ENCODE data around the gene KRT36. TPM values are rescaled to one million over a fixed set of nuclear protein-coding genes. Genes with fewer than 3 reads are reported as not detected.
A peak's percentile ranks its signal among the peaks of the same experiment; 100 is the strongest.

The KRT36 gene
- total RNA-seq, 1 donor from 2014 or later: not detected

GRCh38 chr17:41522301-41523224 is 32.9 kb upstream of the KRT36 start:
- DNase-seq (ENCODE audit: low read depth in 2 of 2): no peak

DNA sequence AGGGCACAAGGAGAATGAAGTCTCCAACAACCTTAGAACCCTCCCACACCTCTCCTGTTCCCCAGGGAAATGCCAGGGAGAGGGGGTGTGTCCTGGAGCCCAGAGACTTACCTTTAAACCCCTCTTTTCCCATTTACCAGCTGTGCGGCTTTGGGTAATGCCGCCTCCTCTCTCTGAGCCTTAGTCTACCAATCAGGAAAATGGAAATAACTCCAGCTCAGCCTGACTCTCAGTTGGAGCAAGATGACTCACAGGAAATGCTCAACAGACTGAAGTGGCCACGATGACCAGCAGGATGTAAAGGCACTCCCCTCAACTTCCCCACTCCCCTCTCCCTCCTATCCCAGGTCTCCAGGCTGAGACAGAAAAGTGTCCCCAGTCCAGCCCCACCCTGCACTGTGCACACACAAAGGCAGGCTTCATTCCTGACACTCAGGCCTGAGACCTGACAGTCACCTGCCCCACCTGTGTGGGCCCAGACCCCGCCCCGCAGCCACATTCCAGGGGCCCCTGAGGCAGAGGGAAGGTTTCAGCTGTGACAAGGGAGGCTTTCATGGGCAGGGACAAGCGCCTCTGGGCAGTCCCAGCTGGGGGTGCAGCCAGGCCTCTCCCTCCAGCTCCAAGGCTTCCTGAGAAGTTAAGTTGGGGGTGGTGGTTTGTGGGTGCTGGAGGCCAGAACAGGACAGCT is 32.0 kb upstream of the KRT36 start:
- DNase-seq (ENCODE audit: low read depth in 2 of 2): peak; percentile 64 to 88

- no peak for DNase-seq (ENCODE audit: low read depth in 2 of 2)
Measured at GRCh38 chr17:41520821-41521521, 31.3 kb upstream of the KRT36 start.

DNA sequence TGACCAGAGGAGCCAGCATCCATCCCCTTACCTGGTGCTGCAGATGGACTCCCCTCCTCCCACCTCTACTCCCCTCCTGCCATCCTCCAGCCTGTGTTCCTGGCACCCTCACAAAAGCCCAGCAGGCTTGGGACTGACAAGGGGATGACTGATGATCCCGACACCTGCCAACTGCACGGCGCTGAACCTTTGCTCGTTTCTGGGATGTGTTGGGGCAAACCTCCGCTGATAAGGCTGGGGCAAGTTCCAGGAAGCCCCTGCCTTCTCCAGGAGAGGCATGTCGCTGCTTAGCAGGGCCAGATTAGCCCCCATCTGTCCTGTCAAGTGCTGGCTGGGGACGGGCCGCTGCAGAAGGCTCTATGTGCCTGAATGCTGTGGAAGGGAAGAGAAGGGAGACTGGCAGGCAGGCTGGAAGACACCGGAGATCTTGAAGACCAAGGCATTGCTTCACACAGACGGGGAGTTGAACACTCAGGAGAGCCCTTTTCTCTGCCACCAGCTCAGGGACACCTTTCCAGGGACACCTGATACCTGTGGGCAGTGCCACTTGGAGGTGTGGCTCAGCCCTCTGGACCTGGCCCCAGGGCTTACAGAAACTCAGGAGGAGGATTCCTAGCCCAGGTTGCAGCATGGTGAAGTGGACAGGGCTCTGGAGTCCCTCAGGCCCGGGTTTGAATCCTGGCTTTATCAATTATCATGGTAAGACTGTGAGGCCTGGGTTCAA is 30.0 kb upstream of the KRT36 start:
- no peak for DNase-seq (ENCODE audit: low read depth in 2 of 2)

DNA sequence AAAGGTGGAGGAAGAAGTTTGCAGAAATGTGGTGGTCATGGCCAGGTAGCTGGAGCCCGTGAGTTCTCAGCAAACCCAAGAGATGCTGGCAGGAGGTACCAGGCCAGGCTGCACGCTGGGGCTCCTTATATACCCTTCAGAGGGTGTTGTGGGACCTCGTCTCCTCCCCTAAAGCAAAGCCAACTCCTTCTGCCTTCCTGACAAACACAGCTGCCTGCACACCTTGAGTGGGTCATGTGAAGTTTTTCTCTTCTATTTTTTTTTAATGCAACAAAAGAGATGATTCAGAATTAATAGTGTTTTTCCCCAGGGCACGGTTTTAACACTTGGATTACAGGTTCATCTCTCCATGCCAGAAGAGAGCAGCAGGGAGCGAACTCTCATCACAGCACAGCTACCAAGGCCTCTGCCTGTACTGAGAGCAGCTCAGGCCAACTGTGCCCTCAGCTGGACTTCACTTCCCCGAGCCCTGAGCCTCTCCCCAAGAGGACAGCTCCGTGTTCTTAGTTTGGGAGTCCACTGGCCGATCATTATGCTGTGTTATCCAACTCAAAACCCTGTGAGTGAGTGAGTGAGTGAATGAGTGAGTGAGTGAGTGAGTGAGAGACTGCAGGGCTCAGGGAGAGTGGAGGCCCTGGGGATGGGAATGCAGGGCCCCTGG is 29.2 kb upstream of the KRT36 start, which contains the start of gene KRT15:
Gene KRT15, minus strand, starts transcription at position 102 of the 661 bp plus-strand sequence. Its CDS starts 63 bp downstream, at position 39.
- DNase-seq (ENCODE audit: low read depth in 2 of 2): no peak

DNA sequence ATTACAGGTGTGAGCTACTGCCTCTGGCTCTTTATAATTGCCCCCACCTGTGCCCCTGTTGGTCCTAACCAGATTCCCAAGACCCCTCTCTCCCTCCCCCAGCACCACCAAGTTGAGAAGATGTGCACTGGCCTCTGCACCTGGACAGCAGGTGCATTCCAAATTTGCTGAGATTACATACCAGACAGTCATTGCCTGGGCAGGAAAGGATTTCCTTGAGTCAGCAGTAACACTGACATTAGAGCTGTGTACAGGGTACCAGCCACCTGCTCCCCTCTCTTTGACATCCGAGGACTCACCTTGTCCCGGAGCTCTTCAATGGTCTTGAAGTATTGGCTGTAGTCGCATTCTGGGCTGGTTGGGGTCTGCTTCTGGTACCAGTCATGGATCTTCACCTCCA is 28.3 kb upstream of the KRT36 start:
- DNase-seq (ENCODE audit: low read depth in 2 of 2): no peak

DNA sequence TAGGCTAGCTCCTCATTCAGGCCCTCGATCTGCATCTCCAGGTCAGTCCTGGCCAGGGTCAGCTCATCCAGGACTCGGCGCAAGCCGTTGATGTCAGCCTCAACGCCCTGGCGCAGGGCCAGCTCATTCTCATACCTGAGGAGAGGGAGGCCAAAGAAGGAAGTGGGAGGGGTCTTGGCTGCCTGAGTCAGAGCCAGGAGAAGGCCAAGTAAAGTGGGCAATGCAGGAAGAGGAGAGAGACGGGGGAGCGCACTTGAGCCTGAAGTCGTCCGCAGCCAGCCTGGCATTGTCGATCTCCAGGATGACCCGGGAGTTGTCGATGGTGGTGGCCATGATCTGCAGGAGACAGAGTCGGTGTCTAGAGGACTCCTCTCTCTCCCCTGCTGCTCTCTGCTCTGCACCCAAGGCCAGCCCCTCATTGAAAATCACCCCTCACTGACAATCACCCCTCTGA is 27.1 kb upstream of the KRT36 start:
- DNase-seq (ENCODE audit: low read depth in 2 of 2): no peak

DNA sequence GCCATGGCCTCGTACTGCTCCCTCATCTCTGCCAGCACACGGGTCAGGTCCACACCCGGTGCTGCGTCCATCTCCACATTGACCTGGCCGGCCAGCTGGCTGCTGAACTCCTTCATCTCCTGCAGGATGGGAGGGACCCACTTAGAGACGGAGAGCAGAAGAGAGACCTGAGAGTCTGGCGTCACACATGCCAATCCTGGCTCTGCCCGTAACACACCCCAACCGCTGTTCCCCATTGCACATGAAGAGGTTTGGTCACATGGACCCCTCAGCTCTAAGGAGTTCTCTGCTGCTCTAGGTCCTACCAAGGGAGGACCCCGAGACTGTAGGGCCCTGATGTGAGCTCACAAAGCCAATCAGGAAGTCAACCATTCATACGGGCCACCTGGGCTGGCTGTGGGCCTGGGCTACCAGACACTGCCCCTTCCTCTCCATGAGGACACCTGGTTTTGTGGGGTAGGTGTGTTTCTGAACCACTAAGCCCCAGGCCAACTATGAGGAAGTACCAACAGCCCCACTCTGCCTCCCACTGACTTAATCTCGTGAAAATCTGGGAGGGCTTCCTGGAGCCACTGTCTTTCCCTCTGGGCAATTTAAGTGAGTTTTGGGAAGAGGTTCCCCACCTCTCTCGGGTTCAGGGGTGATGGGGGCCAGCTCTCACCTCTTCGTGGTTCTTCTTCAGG is 26.6 kb upstream of the KRT36 start:
- no peak for DNase-seq (ENCODE audit: low read depth in 2 of 2)

DNA sequence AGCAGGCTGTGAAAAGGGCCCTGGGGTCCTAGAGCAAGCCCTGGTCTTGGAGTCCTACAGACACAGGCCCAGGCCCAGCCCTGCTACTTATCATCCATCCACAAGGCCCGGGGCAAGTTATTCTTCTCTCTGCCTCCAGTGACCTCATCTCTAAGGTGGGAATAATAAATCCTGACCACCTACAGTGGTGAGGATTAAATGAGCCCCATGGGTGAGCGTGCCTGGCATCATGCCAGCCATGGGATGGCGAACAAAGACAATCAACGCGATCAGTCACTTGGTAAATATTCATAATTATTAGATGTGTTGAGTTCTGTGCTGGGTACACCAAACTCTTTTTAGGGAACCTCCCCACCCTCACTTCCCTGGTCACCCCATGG is 23.4 kb upstream of the KRT36 start:
- no peak for DNase-seq (ENCODE audit: low read depth in 2 of 2)

- DNase-seq (ENCODE audit: low read depth in 2 of 2): no peak
Measured at GRCh38 chr17:41512546-41513167, 22.9 kb upstream of the KRT36 start.

DNA sequence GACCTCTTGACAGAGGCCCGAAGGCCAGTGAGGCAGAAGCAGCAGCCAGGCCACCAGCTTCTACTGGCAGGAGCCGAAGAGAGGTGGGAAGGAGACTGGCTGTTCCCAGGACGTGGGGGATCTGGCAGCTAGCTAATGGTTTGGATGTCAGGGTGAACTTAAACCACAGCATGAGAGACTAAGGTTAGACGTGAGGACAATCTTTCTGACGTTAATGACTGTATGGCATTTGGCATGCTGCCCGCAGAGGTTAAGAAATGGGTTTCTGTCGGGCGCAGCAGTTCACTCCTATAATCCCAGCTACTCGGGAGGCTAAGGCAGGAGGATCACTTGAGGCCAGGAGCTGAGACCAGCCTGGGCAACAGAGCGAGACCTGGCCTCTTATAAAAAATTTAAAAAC is 22.0 kb upstream of the KRT36 start:
- DNase-seq (ENCODE audit: low read depth in 2 of 2): no peak

DNA sequence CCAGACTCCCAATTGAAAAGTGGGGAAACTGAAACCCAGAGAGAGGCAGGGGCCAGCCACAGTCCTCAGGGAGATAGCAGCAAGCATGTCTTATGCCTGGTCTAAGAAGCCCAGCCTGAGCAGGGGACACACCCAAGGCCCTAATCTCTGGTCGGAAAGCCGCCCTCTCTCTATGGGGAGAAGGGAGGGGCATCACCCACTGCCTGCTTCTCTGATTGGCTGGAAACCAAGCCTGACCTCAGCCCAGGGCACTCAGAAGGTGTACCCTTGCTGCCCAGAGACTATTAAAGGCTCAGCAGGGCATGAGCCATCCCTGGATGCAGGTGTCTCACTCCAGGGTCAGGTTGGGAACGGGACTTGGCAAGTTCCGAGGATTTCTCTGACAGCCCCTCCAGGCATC is 21.4 kb upstream of the KRT36 start:
- no peak for DNase-seq (ENCODE audit: low read depth in 2 of 2)

DNA sequence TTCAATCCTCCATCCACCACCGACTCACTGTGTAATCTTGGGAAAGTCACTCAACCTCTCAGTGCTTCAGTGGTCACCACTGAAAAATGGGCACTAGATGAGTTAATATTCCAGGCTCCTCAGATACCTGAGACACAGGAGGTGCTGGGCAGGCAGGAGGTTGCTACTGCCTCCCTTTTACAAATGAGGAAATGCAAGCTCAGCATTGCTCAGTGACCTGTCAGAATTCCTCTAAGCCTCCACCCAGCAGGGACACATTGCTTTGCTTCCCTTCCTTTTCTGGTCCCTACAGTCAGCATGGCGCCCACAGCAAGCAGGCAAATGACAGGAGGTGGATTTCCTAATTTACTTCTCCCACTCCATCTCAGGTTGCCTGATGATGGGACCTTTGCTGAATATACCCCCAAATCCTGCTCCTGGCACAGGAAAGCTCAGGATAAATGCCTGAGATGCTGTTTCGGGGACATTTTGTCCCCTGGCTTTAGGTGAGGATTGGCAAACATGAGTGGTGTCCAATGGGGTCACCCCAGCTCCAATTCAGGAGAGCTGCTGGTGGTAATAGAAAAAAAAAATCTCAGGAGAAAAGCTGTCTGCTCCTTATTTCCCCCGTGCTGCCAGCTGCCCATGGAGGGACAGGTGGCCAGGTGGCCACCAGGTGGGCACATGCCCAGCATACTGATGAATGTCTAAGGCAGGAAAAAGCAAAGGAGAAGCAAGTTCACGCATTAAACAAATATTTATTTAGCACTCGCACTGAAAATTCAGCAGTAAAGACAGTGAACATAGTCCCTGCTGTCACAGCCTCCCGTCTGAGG is 20.7 kb upstream of the KRT36 start:
- no peak for DNase-seq (ENCODE audit: low read depth in 2 of 2)

DNA sequence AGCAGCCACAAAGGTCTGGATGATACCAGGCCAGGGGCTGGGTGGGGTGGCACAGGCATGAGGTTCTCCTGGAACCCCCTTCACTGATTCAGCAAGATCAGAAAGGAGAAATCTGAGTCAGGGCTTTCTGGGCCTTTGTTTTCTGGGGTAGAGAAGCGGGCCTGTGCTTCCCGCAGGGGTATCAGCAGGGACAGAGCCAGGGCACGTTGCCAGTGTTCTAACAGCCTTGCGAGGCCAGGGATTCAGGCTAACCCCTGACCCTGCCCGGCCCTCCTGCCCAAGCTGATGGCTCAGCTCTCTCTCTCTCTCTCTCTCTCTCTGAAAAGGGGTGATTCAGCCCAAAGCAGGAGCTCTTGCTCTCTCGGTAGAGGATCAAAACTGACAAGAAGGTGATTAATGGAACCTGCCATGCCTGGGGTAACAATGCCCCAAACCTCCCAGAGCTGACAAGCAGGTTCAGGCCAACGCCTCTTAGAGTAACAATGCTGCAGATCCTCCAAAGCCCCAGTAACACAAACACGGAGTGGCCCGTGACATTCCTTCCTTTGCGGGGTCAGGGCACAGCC is 17.7 kb upstream of the KRT36 start:
- no peak for DNase-seq (ENCODE audit: low read depth in 2 of 2)

DNA sequence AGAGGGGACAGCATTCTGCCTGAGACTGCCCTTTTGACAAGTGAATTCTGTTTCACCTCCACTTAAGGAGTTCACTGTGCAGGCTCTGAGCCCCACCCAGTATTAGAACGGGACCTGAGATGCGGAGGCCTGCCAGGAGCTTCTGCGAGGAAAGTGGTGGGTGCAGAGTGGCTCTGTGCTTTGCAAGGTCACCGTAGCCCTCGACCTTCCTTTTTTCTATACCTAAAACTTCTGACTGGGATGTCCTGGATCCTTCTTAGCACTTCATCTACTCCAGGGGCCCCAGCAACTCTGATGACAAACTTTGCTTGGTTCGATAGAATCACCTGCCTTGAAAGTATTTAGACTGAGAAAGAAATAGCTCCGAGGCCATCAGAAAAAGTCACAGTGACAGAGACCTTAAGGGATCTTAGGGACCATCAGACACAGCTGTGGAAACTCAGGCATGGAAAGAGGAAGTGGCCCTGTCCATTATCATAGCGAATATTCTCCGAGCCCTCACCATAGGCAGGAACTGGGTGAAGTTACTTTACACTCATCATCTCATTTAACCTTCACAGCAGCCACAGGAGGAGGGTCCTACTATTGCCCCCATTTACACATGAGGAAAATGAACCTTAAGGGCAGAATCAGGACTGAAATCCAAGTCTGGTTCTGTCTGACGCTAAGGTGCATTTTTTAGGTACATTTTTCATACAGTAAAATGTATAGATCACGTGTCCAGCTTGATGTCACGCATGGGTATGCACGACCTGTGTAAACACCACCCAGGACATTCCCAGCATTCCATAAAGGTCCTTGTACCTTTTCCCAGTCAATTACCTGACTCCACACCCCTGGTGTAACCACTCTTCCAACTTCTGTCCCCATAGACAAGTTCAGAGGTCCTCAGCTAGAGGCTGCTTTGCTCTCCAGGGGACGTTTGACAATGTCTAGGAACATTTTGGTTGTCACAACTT is 16.4 kb upstream of the KRT36 start:
- no peak for DNase-seq (ENCODE audit: low read depth in 2 of 2)

- no peak for DNase-seq (ENCODE audit: low read depth in 2 of 2)
Measured at GRCh38 chr17:41505007-41505808, 15.5 kb upstream of the KRT36 start, which contains the start of gene KRT13. Gene KRT13 (minus strand): TSS chr17:41505612. CDS start chr17:41505550, 62 bp downstream.

All from lung microvascular endothelial cell (primary cell).